Osteocyte (in vitro differentiated cells): ENCODE measurements around the gene OR6J1. TPM values are rescaled to one million over a fixed set of nuclear protein-coding genes. Genes with fewer than 3 reads are reported as not detected.
A peak's percentile ranks its signal among the peaks of the same experiment; 100 is the strongest.
"Not testable (repeated sequence)": the region's sequence is repeated elsewhere in the genome, so short reads cannot be mapped to it uniquely, and the experiment has no call there.

Experiments used
- DNase-seq: peaks from one replicate; pipeline ENCODE4 v3.0.0; 2021; ENCODE audit warnings: mixed read lengths; ENCODE audit not compliant: unreplicated experiment; ENCODE audit errors: extremely low spot score
- H3K27ac Mint-ChIP-seq: one replicate; pipeline ENCODE4 v1.8.0; 2021; ENCODE audit warnings: mild to moderate bottlenecking, mixed read lengths; ENCODE audit not compliant: unreplicated experiment
- H3K27me3 Mint-ChIP-seq: one replicate; pipeline ENCODE4 v1.8.0; 2021; ENCODE audit warnings: mixed read lengths; ENCODE audit not compliant: unreplicated experiment
- H3K36me3 Mint-ChIP-seq: one replicate; pipeline ENCODE4 v1.8.0; 2021; ENCODE audit warnings: mixed read lengths; ENCODE audit not compliant: unreplicated experiment
- H3K4me1 Mint-ChIP-seq: one replicate; pipeline ENCODE4 v1.8.0; 2021; ENCODE audit warnings: mixed read lengths; ENCODE audit not compliant: unreplicated experiment
- H3K4me3 Mint-ChIP-seq: one replicate; pipeline ENCODE4 v1.8.0; 2021; ENCODE audit warnings: mild to moderate bottlenecking, moderate library complexity, mixed read lengths; ENCODE audit not compliant: unreplicated experiment
- H3K9me3 Mint-ChIP-seq: one replicate; pipeline ENCODE4 v1.8.0; 2021; ENCODE audit warnings: mixed read lengths; ENCODE audit not compliant: unreplicated experiment
- CTCF ChIP-seq: fragments of 200-600 bp; sonication (generic); IDR thresholded peaks from 2 replicates; pipeline ENCODE4 v1.5.0; 2021; ENCODE audit warnings: antibody characterized with exemption, mild to moderate bottlenecking, moderate library complexity
- total RNA-seq: library from RNA; stranded (reverse); gene quantifications from 2 replicates; pipeline ENCODE4 v1.2.1, GENCODE V29; 2021

OR6J1 gene
- total RNA-seq, 1 donor from 2014 or later = not detected

- peaks cover 5% of the 10 kb centered on the region for H3K9me3 Mint-ChIP-seq
- H3K36me3 Mint-ChIP-seq = no peaks in the 10 kb centered on the region
- H3K4me1 Mint-ChIP-seq = peaks cover 15% of the 10 kb centered on the region
- no peak for TF ChIP-seq CTCF
- H3K4me3 Mint-ChIP-seq = no peak overlapping the region
- no peaks in the 10 kb centered on the region for H3K27me3 Mint-ChIP-seq
- H3K27ac Mint-ChIP-seq = no peak overlapping the region
- DNase-seq = no peak
Measured at GRCh38 chr14:22641846-22642245, 2.3 kb downstream of the OR6J1 start.

- no peak for DNase-seq
- H3K4me3 Mint-ChIP-seq = no peak overlapping the region
- H3K9me3 Mint-ChIP-seq = no peaks in the 10 kb centered on the region
- peaks cover 2% of the 10 kb centered on the region for H3K4me1 Mint-ChIP-seq
- H3K36me3 Mint-ChIP-seq = no peaks in the 10 kb centered on the region
- no peak overlapping the region for H3K27ac Mint-ChIP-seq
- no peak for TF ChIP-seq CTCF
- H3K27me3 Mint-ChIP-seq = no peaks in the 10 kb centered on the region
Measured at GRCh38 chr14:22640192-22640591, 4.0 kb downstream of the OR6J1 start.

GRCh38 chr14:22635980-22636379 lies 8.2 kb downstream of the OR6J1 start:
- not testable (repeated sequence) for H3K4me1 Mint-ChIP-seq, H3K9me3 Mint-ChIP-seq

GRCh38 chr14:22634233-22634900 lies 9.8 kb downstream of the OR6J1 start:
- TF ChIP-seq CTCF = no peak
- H3K9me3 Mint-ChIP-seq = peaks cover 7% of the 10 kb centered on the region
- H3K36me3 Mint-ChIP-seq = no peaks in the 10 kb centered on the region
- no peak overlapping the region for H3K4me3 Mint-ChIP-seq
- H3K4me1 Mint-ChIP-seq = peaks cover 1% of the 10 kb centered on the region
- no peak for DNase-seq
- no peak overlapping the region for H3K27ac Mint-ChIP-seq
- H3K27me3 Mint-ChIP-seq = peaks cover 5% of the 10 kb centered on the region

More at GRCh38 chr14:22635980-22636379, 8.2 kb downstream of the OR6J1 start:
- H3K4me3 Mint-ChIP-seq, DNase-seq, H3K36me3 Mint-ChIP-seq, H3K27me3 Mint-ChIP-seq, H3K27ac Mint-ChIP-seq: not testable (repeated sequence)

- Mint-ChIP-seq H3K9me3 (peaks cover 7% of the 10 kb centered on the region), H3K4me1 (peaks cover 1% of the 10 kb centered on the region), H3K27me3 (peaks cover 5% of the 10 kb centered on the region), H3K4me3 (no peak overlapping the region), H3K27ac (peak overlapping the region; percentile 3), H3K36me3 (no peaks in the 10 kb centered on the region)
- TF ChIP-seq CTCF = no peak
- no peak for DNase-seq
Measured at GRCh38 chr14:22630486-22630885, 13.7 kb downstream of the OR6J1 start.
